Keratinocyte (primary cell): ENCODE data around the gene MRPL32. TPM values are rescaled to one million over a fixed set of nuclear protein-coding genes. Genes with fewer than 3 reads are reported as not detected.

Experiments used
- DNase-seq: peaks from one replicate; pipeline ENCODE4 v3.0.0-alpha.2; 2011; ENCODE audit warnings: low read depth, missing footprints, low spot score
- FAIRE-seq: peaks from 2 replicates; lab custom pipeline; 2011; peaks lifted over from hg19 to GRCh38; lab: Jason Lieb, UNC
- H2AFZ ChIP-seq: 2 replicates; pipeline ENCODE4 v1.6.0; 2012; ENCODE audit warnings: low read length, control low read depth, inconsistent platforms; ENCODE audit not compliant: control insufficient read depth
- H3K27ac ChIP-seq: 2 replicates; pipeline ENCODE4 v1.5.1; 2011; ENCODE audit warnings: low read length; ENCODE audit not compliant: control insufficient read depth, insufficient read depth
- H3K27me3 ChIP-seq: 3 replicates; pipeline ENCODE4 v1.6.0; 2011; ENCODE audit warnings: low read length; ENCODE audit not compliant: control insufficient read depth, insufficient read depth; ENCODE audit errors: extremely low read depth
- H3K36me3 ChIP-seq, 2 experiments: 2 replicates in 1 of 2; 3 replicates in 1 of 2; pipeline ENCODE4 v1.5.1; 2011; ENCODE audit warnings: low read length in 2 of 2, mild to moderate bottlenecking in 1 of 2; ENCODE audit not compliant: control insufficient read depth in 2 of 2, insufficient read depth in 2 of 2; ENCODE audit errors: extremely low read depth in 1 of 2
- H3K4me1 ChIP-seq: 3 replicates; pipeline ENCODE4 v1.5.1; 2011; ENCODE audit warnings: low read length; ENCODE audit not compliant: control insufficient read depth, insufficient read depth; ENCODE audit errors: extremely low read depth
- H3K4me2 ChIP-seq: 3 replicates; pipeline ENCODE4 v1.6.0; 2011; ENCODE audit warnings: low read depth, low read length; ENCODE audit not compliant: control insufficient read depth, insufficient read depth; ENCODE audit errors: extremely low read depth
- H3K4me3 ChIP-seq, 3 experiments: fragments of 200-600 bp in 1 of 3; sonication (generic) in 1 of 3; 2 replicates in 2 of 3; 3 replicates in 1 of 3; pipeline ENCODE4 v1.5.1; 2011 to 2016; ENCODE audit warnings: low read length in 3 of 3, mild to moderate bottlenecking in 3 of 3, control low read depth in 2 of 3, inconsistent platforms in 1 of 3, low read depth in 1 of 3, mixed read lengths in 1 of 3, mixed run types in 1 of 3, moderate library complexity in 1 of 3; ENCODE audit not compliant: control insufficient read depth in 2 of 3, insufficient read depth in 2 of 3; ENCODE audit errors: extremely low read depth in 1 of 3
- H3K79me2 ChIP-seq: 2 replicates; pipeline ENCODE4 v1.6.0; 2012; ENCODE audit warnings: low read length; ENCODE audit not compliant: control insufficient read depth, insufficient read depth
- H3K9ac ChIP-seq: 3 replicates; pipeline ENCODE4 v1.6.0; 2011; ENCODE audit warnings: low read length; ENCODE audit not compliant: control insufficient read depth, insufficient read depth; ENCODE audit errors: extremely low read depth
- H3K9me1 ChIP-seq: 3 replicates; pipeline ENCODE4 v1.6.0; 2011; ENCODE audit warnings: low read length; ENCODE audit not compliant: control insufficient read depth, insufficient read depth; ENCODE audit errors: extremely low read depth
- H3K9me3 ChIP-seq: 2 replicates; pipeline ENCODE4 v1.5.1; 2012; ENCODE audit warnings: low read depth, low read length; ENCODE audit not compliant: control insufficient read depth
- H4K20me1 ChIP-seq: 3 replicates; pipeline ENCODE4 v1.6.0; 2011; ENCODE audit warnings: low read length; ENCODE audit not compliant: control insufficient read depth, insufficient read depth; ENCODE audit errors: extremely low read depth
- CTCF ChIP-seq, 3 experiments: IDR thresholded peaks in 1 of 3; conservative IDR thresholded peaks in 1 of 3; optimal IDR thresholded peaks in 1 of 3; 2 replicates in 2 of 3; 3 replicates in 1 of 3; pipeline versions ENCODE3 to v1.5.1; 2011; ENCODE audit warnings: low read length in 3 of 3, mild to moderate bottlenecking in 3 of 3, moderate library complexity in 2 of 3, control low read depth in 1 of 3, inconsistent platforms in 1 of 3; ENCODE audit not compliant: insufficient read depth in 2 of 3; ENCODE audit errors: extremely low read depth in 1 of 3
- EZH2 ChIP-seq: IDR thresholded peaks from one replicate; pipeline ENCODE4 v1.6.1; 2012; ENCODE audit warnings: inconsistent platforms, mild to moderate bottlenecking, low read length, moderate library complexity
- dilution Hi-C: fragments of 300-500 bp; cut with MboI; formaldehyde crosslinking; loops from one replicate; pipeline ENCODE4 v1.7.0; 2020; ENCODE audit warnings: low sequenced_read_pairs; ENCODE audit not compliant: extremely low pct_ligation_motif_present
- polyA plus RNA-seq, 5 experiments: library from polyadenylated mRNA; depleted of rRNA in 3 of 5; stranded (reverse) in 3 of 5; stranded (forward) in 1 of 5; unstranded in 1 of 5; fragments of >200 nt; gene quantifications; 1 replicate in 1 of 5; 2 replicates in 3 of 5; 3 replicates in 1 of 5; pipeline versions ENCODE4 v1.2.1 to v1.2.3, GENCODE V29; 2011 to 2012; ENCODE audit warnings: missing spikeins in 2 of 5, low read depth in 1 of 5, low replicate concordance in 1 of 5

The MRPL32 gene
- polyA plus RNA-seq, 1 donor (not counting 4 experiments of a cell fraction or from before 2014, with no cell fraction given): 86.1 TPM

GRCh38 chr7:42981601-42982000 lies 49.4 kb downstream of the MRPL32 start:
- H3K4me1 ChIP-seq: no peaks in the 10 kb centered on the region
- H3K27me3 ChIP-seq: peaks cover 8% of the 10 kb centered on the region
- H3K36me3 ChIP-seq: no peaks in the 10 kb centered on the region

GRCh38 chr7:42982604-42983115 lies 50.5 kb downstream of the MRPL32 start:
- Histone ChIP-seq H3K4me3 (no peak overlapping the region), H2AFZ (no peak overlapping the region), H3K36me3 (no peaks in the 10 kb centered on the region), H4K20me1 (no peaks in the 10 kb centered on the region), H3K27me3 (peaks cover 11% of the 10 kb centered on the region), H3K9me1 (no peaks in the 10 kb centered on the region), H3K9me3 (no peaks in the 10 kb centered on the region), H3K4me1 (no peaks in the 10 kb centered on the region), H3K27ac (no peak overlapping the region), H3K79me2 (no peaks in the 10 kb centered on the region), H3K9ac (no peak overlapping the region), H3K4me2 (no peak overlapping the region)
- dilution Hi-C loops: no loop called here
- no peak for FAIRE-seq
- no peak for TF ChIP-seq EZH2
- TF ChIP-seq CTCF (optimal IDR thresholded peaks at IDR 0.05 in 1 of 3, IDR thresholded peaks at IDR 0.05 in 1 of 3, conservative IDR thresholded peaks at IDR 0.05 in 1 of 3; ENCODE audit: extremely low read depth in 1 of 3, insufficient read depth in 2 of 3, low read length in 3 of 3): no peak
- DNase-seq: no peak

More at GRCh38 chr7:42981601-42982000, 49.4 kb downstream of the MRPL32 start:
- TF ChIP-seq EZH2 (no peak), CTCF (optimal IDR thresholded peaks at IDR 0.05 in 1 of 3, IDR thresholded peaks at IDR 0.05 in 1 of 3, conservative IDR thresholded peaks at IDR 0.05 in 1 of 3; ENCODE audit: extremely low read depth in 1 of 3, insufficient read depth in 2 of 3, low read length in 3 of 3) (no peak)
- FAIRE-seq (no peak), DNase-seq (no peak)
- Histone ChIP-seq H2AFZ (no peak overlapping the region), H3K9me3 (no peaks in the 10 kb centered on the region), H3K4me3 (no peak overlapping the region), H3K9me1 (no peaks in the 10 kb centered on the region), H3K4me2 (no peak overlapping the region), H3K27ac (no peak overlapping the region), H3K79me2 (no peaks in the 10 kb centered on the region), H4K20me1 (no peaks in the 10 kb centered on the region), H3K9ac (no peak overlapping the region)
- dilution Hi-C loops: no loop called here
